Ishikawa (cell line): Measurements from ENCODE around the gene KLHL20.

ENCODE experiments used
- EP300 ChIP-seq: IDR thresholded peaks from 2 replicates; pipeline ENCODE4 v1.6.1; 2012; ENCODE audit warnings: borderline replicate concordance
- RAD21 ChIP-seq: IDR thresholded peaks from 2 replicates; pipeline ENCODE4 v1.6.1; 2012; ENCODE audit warnings: low read depth
- TEAD4 ChIP-seq: IDR thresholded peaks from 2 replicates; pipeline ENCODE4 v1.6.1; 2012
- YY1 ChIP-seq: IDR thresholded peaks from 2 replicates; pipeline ENCODE4 v1.6.1; 2012; ENCODE audit warnings: low read depth
- TF ChIP-seq, protein P1 (sequence below): IDR thresholded peaks from 2 replicates; pipeline ENCODE4 v1.6.1; 2012
- TF ChIP-seq, protein P2 (sequence below): IDR thresholded peaks from 2 replicates; pipeline ENCODE4 v1.6.1; 2012; ENCODE audit warnings: low read depth, mild to moderate bottlenecking

DNA sequence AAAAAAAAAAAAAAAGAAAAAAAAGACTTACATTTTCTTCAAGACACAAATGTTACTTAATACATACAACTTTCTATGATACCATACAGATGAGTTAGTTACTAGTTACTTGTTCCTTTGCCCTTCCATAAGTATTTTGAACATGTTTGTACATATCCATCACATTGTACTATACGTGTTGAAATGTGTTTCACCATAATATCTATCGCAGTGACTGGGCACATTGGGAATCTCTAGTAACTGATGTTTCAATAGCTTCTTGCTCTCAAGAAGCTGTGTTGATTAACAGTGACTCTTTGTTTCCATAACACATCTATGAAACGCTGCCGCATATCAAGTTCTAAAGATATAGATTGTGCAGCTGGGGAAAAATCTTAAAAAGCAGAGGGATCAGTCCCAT is 42.9 kb downstream of the KLHL20 start:
- TF ChIP-seq EP300 = no peak
- TF ChIP-seq, protein P1, sequence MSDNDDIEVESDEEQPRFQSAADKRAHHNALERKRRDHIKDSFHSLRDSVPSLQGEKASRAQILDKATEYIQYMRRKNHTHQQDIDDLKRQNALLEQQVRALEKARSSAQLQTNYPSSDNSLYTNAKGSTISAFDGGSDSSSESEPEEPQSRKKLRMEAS = no peak
- TF ChIP-seq TEAD4 = no peak
- TF ChIP-seq YY1 = no peak
- TF ChIP-seq, protein P2, sequence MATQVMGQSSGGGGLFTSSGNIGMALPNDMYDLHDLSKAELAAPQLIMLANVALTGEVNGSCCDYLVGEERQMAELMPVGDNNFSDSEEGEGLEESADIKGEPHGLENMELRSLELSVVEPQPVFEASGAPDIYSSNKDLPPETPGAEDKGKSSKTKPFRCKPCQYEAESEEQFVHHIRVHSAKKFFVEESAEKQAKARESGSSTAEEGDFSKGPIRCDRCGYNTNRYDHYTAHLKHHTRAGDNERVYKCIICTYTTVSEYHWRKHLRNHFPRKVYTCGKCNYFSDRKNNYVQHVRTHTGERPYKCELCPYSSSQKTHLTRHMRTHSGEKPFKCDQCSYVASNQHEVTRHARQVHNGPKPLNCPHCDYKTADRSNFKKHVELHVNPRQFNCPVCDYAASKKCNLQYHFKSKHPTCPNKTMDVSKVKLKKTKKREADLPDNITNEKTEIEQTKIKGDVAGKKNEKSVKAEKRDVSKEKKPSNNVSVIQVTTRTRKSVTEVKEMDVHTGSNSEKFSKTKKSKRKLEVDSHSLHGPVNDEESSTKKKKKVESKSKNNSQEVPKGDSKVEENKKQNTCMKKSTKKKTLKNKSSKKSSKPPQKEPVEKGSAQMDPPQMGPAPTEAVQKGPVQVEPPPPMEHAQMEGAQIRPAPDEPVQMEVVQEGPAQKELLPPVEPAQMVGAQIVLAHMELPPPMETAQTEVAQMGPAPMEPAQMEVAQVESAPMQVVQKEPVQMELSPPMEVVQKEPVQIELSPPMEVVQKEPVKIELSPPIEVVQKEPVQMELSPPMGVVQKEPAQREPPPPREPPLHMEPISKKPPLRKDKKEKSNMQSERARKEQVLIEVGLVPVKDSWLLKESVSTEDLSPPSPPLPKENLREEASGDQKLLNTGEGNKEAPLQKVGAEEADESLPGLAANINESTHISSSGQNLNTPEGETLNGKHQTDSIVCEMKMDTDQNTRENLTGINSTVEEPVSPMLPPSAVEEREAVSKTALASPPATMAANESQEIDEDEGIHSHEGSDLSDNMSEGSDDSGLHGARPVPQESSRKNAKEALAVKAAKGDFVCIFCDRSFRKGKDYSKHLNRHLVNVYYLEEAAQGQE = no peak
- no peak for TF ChIP-seq RAD21
